Endothelial cell of umbilical vein (primary cell): ENCODE results near the gene ARHGEF10L. TPM values are rescaled to one million over a fixed set of nuclear protein-coding genes. Genes with fewer than 3 reads are reported as not detected.

Experiments used
- BruUV-seq: library from RNA; stranded (reverse); fragments of 400-500 nt; replicated peaks from 2 replicates; lab custom pipeline; 2021; lab: Mats Ljungman, UMichigan
- CTCF ChIA-PET: fragments of 300-600, 350-600 bp; sonication (Branson Sonifier 250); formaldehyde crosslinking; loops from one replicate; lab custom pipeline; 2021; ENCODE audit warnings: antibody characterized with exemption, inconsistent platforms; lab: Charles Lee
- POLR2A ChIA-PET: fragments of 300-600, 350-600 bp; sonication (Branson Sonifier 250); formaldehyde crosslinking; loops from one replicate; lab custom pipeline; 2021; ENCODE audit warnings: antibody characterized with exemption, inconsistent platforms; lab: Charles Lee
- DNase-seq: peaks from one replicate; pipeline ENCODE4 v3.0.0-alpha.2; 2011; ENCODE audit warnings: low read depth, low spot score
- FAIRE-seq: peaks from 2 replicates; lab custom pipeline; 2011; peaks lifted over from hg19 to GRCh38; lab: Jason Lieb, UNC
- H2AFZ ChIP-seq: 2 replicates; pipeline ENCODE4 v1.6.0; 2012; ENCODE audit warnings: low read depth, low read length, control low read depth, inconsistent platforms
- H3K27ac ChIP-seq: 2 replicates; pipeline ENCODE4 v1.5.1; 2011; ENCODE audit warnings: low read depth, mild to moderate bottlenecking, control low read depth, low read length, moderate library complexity; ENCODE audit not compliant: insufficient read depth
- H3K27me3 ChIP-seq, 2 experiments: 2 replicates each; pipeline versions ENCODE4 v1.6.0 to v1.6.1; 2011; ENCODE audit warnings: low read length in 2 of 2, mixed read lengths in 1 of 2; ENCODE audit not compliant: control insufficient read depth in 2 of 2, insufficient read depth in 2 of 2
- H3K36me3 ChIP-seq, 2 experiments: 2 replicates in 1 of 2; 3 replicates in 1 of 2; pipeline ENCODE4 v1.5.1; 2011; ENCODE audit warnings: low read length in 2 of 2, mild to moderate bottlenecking in 1 of 2, moderate library complexity in 1 of 2; ENCODE audit not compliant: control insufficient read depth in 2 of 2, insufficient read depth in 2 of 2; ENCODE audit errors: extremely low read depth in 1 of 2
- H3K4me1 ChIP-seq: 3 replicates; pipeline ENCODE4 v1.5.1; 2011; ENCODE audit warnings: mild to moderate bottlenecking, low read length; ENCODE audit not compliant: control insufficient read depth, insufficient read depth; ENCODE audit errors: extremely low read depth
- H3K4me2 ChIP-seq: 2 replicates; pipeline ENCODE4 v1.6.1; 2011; ENCODE audit warnings: low read length, control low read depth, mixed read lengths; ENCODE audit not compliant: insufficient read depth
- H3K4me3 ChIP-seq, 3 experiments: fragments of 200-600 bp in 1 of 3; sonication (generic), shearing (Covaris generic) in 1 of 3; replicated peaks in 1 of 3; 2 replicates each; pipeline ENCODE4 v1.5.1; 2011 to 2016; ENCODE audit warnings: control low read depth in 3 of 3, low read length in 3 of 3, mild to moderate bottlenecking in 2 of 3, inconsistent platforms in 1 of 3, low read depth in 1 of 3, moderate library complexity in 1 of 3; ENCODE audit not compliant: insufficient read depth in 1 of 3
- H3K79me2 ChIP-seq: 2 replicates; pipeline ENCODE4 v1.6.0; 2012; ENCODE audit warnings: low read length, inconsistent platforms; ENCODE audit not compliant: control insufficient read depth, insufficient read depth
- H3K9ac ChIP-seq: replicated peaks from 2 replicates; pipeline ENCODE3; 2011; ENCODE audit warnings: low read length, control low read depth; ENCODE audit not compliant: insufficient read depth; ENCODE audit errors: extremely low read depth
- H3K9me1 ChIP-seq: replicated peaks from 3 replicates; pipeline ENCODE4 v1.6.0; 2011; ENCODE audit warnings: mild to moderate bottlenecking, low read length; ENCODE audit not compliant: control insufficient read depth, insufficient read depth; ENCODE audit errors: extremely low read depth
- H3K9me3 ChIP-seq: replicated peaks from 2 replicates; pipeline ENCODE4 v1.5.1; 2012; ENCODE audit warnings: low read length, inconsistent platforms; ENCODE audit not compliant: control insufficient read depth, insufficient read depth
- H4K20me1 ChIP-seq: replicated peaks from 2 replicates; pipeline ENCODE3; 2011; ENCODE audit warnings: mild to moderate bottlenecking, low read length; ENCODE audit not compliant: control insufficient read depth, insufficient read depth; ENCODE audit errors: extremely low read depth
- CTCF ChIP-seq, 2 donors: IDR thresholded peaks; 1 replicate in 1 of 2; 2 replicates in 1 of 2; pipeline ENCODE4 v1.5.1; 2011; ENCODE audit warnings: low read length in 2 of 2, mild to moderate bottlenecking in 2 of 2, moderate library complexity in 2 of 2, control low read depth in 1 of 2, inconsistent platforms in 1 of 2, low read depth in 1 of 2; ENCODE audit not compliant: insufficient read depth in 1 of 2; ENCODE audit errors: extremely low read depth in 1 of 2
- EZH2 ChIP-seq: IDR thresholded peaks from 2 replicates; pipeline ENCODE4 v1.6.1; 2012; ENCODE audit warnings: borderline replicate concordance, low read depth, mild to moderate bottlenecking, moderate library complexity, low read length, inconsistent platforms; ENCODE audit not compliant: severe bottlenecking
- FOS ChIP-seq: IDR thresholded peaks from 2 replicates; pipeline ENCODE4 v1.6.1; 2011; ENCODE audit warnings: mild to moderate bottlenecking, low read length, moderate library complexity, borderline replicate concordance; ENCODE audit not compliant: insufficient read depth
- GATA2 ChIP-seq: IDR thresholded peaks from 2 replicates; pipeline ENCODE4 v1.7.0; 2011; ENCODE audit warnings: low read depth, mild to moderate bottlenecking, moderate library complexity, mixed read lengths, low read length; ENCODE audit not compliant: insufficient read length, insufficient read depth
- JUN ChIP-seq: IDR thresholded peaks from 2 replicates; pipeline ENCODE4 v1.6.1; 2011; ENCODE audit warnings: borderline replicate concordance, low read depth; ENCODE audit not compliant: insufficient read length, insufficient read depth
- MAX ChIP-seq: IDR thresholded peaks from 2 replicates; pipeline ENCODE4 v1.6.1; 2011; ENCODE audit not compliant: insufficient read depth, insufficient read length
- MYC ChIP-seq: IDR thresholded peaks from one replicate; pipeline ENCODE4 v1.6.1; 2011; ENCODE audit warnings: mild to moderate bottlenecking, low read depth, low read length
- POLR2A ChIP-seq: IDR thresholded peaks from 2 replicates; pipeline ENCODE4 v1.6.1; 2012; ENCODE audit warnings: low read depth, mild to moderate bottlenecking, control low read depth, low read length
- POLR2AphosphoS5 ChIP-seq: IDR thresholded peaks from 2 replicates; pipeline ENCODE4 v1.6.1; 2012; ENCODE audit warnings: low read depth, mild to moderate bottlenecking, control low read depth, low read length, moderate library complexity; ENCODE audit not compliant: insufficient read depth
- dilution Hi-C: fragments of 300-500 bp; cut with MboI; formaldehyde crosslinking; loops from one replicate; pipeline ENCODE4 v1.15.0; 2019; ENCODE audit warnings: low sequenced_read_pairs; ENCODE audit not compliant: extremely low pct_ligation_motif_present
- intact Hi-C: fragments of 100-400 bp; cut with micrococcal nuclease; formaldehyde crosslinking; loops from one replicate; pipeline ENCODE4 v1.10.0; 2022
- polyA plus RNA-seq, 4 experiments: library from polyadenylated mRNA; depleted of rRNA in 3 of 4; stranded (reverse) in 3 of 4; unstranded in 1 of 4; fragments of >200 nt; gene quantifications; 2 replicates each; pipeline versions ENCODE4 v1.2.1 to v1.2.3, GENCODE V29; 2011 to 2012; ENCODE audit warnings: missing spikeins in 1 of 4
- total RNA-seq: library from RNA; stranded (reverse); gene quantifications from 2 replicates; pipeline ENCODE4 v1.2.3, GENCODE V29; 2021

Gene ARHGEF10L
- total and polyA plus RNA-seq, 2 donors (not counting 3 experiments of a cell fraction or from before 2014, with no cell fraction given), result 1.9 to 5.2 TPM

DNA sequence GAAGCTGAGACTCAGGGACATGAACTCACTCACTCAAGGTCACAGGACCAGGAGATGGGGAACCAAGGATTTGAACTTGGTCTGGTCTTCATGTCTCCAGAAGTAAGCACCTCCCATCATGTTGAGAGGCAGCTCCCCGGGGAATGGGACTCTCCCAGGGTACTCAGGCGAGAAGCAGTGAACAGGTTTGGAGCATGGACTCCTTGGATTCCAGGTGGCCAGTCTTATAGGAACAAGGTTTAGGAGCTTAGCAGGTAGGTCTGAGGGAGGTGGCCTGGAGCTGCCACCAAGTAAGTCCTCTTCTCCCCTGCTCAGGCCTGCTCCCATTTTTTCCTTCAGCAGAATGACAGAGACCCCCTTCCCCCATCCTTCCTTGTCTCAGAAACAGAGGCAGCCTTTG, 14.9 kb upstream of the ARHGEF10L start:
- FAIRE-seq (no peak), DNase-seq (no peak)
- ChIA-PET CTCF (interaction anchor here (0.9 to 1.0 kb wide), 2 partner anchors 9 to 82 kb away, joined by 3 to 4 read pairs; no protein-coding TSS in a partner anchor), POLR2A (no interaction called here)
- Histone ChIP-seq H3K27ac (no peak overlapping the region), H3K9me3 (no peaks in the 10 kb centered on the region), H3K4me1 (no peaks in the 10 kb centered on the region), H3K9me1 (no peaks in the 10 kb centered on the region), H3K27me3 (peaks cover 0 to 3% of the 10 kb centered on the region in 2 experiments), H4K20me1 (no peaks in the 10 kb centered on the region), H3K36me3 (no peaks in the 10 kb centered on the region), H3K4me2 (no peak overlapping the region), H3K9ac (no peak overlapping the region), H3K4me3 (no peak overlapping the region), H3K79me2 (no peaks in the 10 kb centered on the region), H2AFZ (no peak overlapping the region)
- intact Hi-C loops (no loop called here), dilution Hi-C loops (no loop called here)
- no peak for TF ChIP-seq JUN
- BruUV-seq, result no TSS peak

DNA sequence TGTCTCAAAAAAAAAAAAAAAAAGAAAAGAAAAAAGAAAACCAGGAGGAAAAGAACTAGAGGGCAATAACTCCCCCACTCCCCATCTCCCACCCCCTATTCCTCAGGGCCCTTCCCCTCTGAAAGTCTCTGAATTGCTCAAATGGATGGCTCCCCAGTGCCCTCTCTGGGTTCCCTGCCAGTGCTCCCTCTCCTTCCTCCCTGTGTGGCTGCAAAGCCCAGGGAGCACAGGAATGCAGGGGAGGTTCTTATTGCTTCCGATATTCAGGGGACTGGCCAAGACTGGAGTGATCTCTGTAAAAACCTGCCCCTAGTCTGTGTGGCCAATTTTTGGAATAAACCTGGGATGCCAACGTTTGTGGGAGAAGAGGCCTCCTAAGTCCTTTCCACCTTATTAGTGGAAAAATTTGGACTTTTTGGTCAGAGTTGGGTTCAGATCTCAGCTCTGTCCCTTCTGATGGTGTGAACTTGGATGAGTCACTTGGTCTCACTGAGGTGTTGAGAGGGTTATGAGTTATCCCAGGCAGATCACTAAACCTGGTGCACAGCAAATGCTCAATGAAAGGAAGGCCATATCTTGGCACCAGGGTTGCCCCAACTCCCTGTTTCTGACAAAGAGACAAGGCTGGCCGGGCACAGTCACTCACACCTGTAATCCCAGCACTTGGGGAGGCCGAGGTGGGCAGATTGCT, 13.4 kb upstream of the ARHGEF10L start:
- TF ChIP-seq CTCF (IDR thresholded peaks at IDR 0.05; ENCODE audit: extremely low read depth in 1 of 2, insufficient read depth in 1 of 2, low read depth in 1 of 2, low read length in 2 of 2) (no peak), MYC (no peak), MAX (no peak), POLR2AphosphoS5 (no peak), GATA2 (no peak), POLR2A (no peak), JUN (no peak), FOS (no peak), EZH2 (no peak)
- Histone ChIP-seq H2AFZ (no peak overlapping the region), H3K27ac (no peak overlapping the region), H3K9me3 (no peaks in the 10 kb centered on the region), H3K4me1 (no peaks in the 10 kb centered on the region), H3K27me3 (peaks cover 0 to 3% of the 10 kb centered on the region in 2 experiments), H3K36me3 (no peaks in the 10 kb centered on the region), H3K9me1 (no peaks in the 10 kb centered on the region), H3K79me2 (no peaks in the 10 kb centered on the region), H4K20me1 (no peaks in the 10 kb centered on the region), H3K4me2 (no peak overlapping the region), H3K9ac (no peak overlapping the region), H3K4me3 (no peak overlapping the region)
- POLR2A ChIA-PET, result no interaction called here
- dilution Hi-C loops, result no loop called here
- BruUV-seq, result no TSS peak
- intact Hi-C loops, result no loop called here
- no peak for DNase-seq
- CTCF ChIA-PET, result no interaction called here
- no peak for FAIRE-seq
